Measurements from ENCODE around the gene VAMP3. TPM values are rescaled to one million over a fixed set of nuclear protein-coding genes. Genes with fewer than 3 reads are reported as not detected.

VAMP3 gene
- total and polyA plus RNA-seq, 7 donors: 35.0 to 71.6 (median 64.1) TPM

- no peak overlapping the region for H3K4me3 ChIP-seq
- no peaks in the 10 kb centered on the region for H3K27me3 ChIP-seq (ENCODE audit: insufficient read depth in 3 of 3, low read length in 2 of 3)
- no peaks in the 10 kb centered on the region for H3K4me1 ChIP-seq
- H3K9me3 ChIP-seq: no peaks in the 10 kb centered on the region
- WGBS, 3 donors: 76 to 84% (median 81%) methylated on average over 14 of the region's 14 CpGs
- intact Hi-C loops (cut with DNase I): no loop called here
- H3K27ac ChIP-seq: no peak overlapping the region
- DNase-seq: no peak
- no peak for ATAC-seq
- H3K36me3 ChIP-seq (ENCODE audit: insufficient read depth in 1 of 2, low read depth in 1 of 2): no peaks in the 10 kb centered on the region
- TF ChIP-seq, protein P1, sequence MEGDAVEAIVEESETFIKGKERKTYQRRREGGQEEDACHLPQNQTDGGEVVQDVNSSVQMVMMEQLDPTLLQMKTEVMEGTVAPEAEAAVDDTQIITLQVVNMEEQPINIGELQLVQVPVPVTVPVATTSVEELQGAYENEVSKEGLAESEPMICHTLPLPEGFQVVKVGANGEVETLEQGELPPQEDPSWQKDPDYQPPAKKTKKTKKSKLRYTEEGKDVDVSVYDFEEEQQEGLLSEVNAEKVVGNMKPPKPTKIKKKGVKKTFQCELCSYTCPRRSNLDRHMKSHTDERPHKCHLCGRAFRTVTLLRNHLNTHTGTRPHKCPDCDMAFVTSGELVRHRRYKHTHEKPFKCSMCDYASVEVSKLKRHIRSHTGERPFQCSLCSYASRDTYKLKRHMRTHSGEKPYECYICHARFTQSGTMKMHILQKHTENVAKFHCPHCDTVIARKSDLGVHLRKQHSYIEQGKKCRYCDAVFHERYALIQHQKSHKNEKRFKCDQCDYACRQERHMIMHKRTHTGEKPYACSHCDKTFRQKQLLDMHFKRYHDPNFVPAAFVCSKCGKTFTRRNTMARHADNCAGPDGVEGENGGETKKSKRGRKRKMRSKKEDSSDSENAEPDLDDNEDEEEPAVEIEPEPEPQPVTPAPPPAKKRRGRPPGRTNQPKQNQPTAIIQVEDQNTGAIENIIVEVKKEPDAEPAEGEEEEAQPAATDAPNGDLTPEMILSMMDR (IDR thresholded peaks at IDR 0.05): no peak
Measured at GRCh38 chr1:7727809-7728471, 43.2 kb upstream of the VAMP3 start.

- Histone ChIP-seq H3K4me1 (no peaks in the 10 kb centered on the region), H3K9me3 (no peaks in the 10 kb centered on the region), H3K4me3 (no peak overlapping the region), H3K27ac (no peak overlapping the region), H3K27me3 (ENCODE audit: insufficient read depth in 3 of 3, low read length in 2 of 3) (no peaks in the 10 kb centered on the region), H3K36me3 (ENCODE audit: insufficient read depth in 1 of 2, low read depth in 1 of 2) (no peaks in the 10 kb centered on the region)
- intact Hi-C loops (cut with DNase I): no loop called here
- no peak for DNase-seq
- ATAC-seq: no peak
- TF ChIP-seq, protein P1 (IDR thresholded peaks at IDR 0.05): no peak
- 95 to 98% (median 98%) methylated on average over 5 of the region's 5 CpGs for WGBS, 3 donors
Measured at GRCh38 chr1:7729761-7730160, 41.3 kb upstream of the VAMP3 start.

DNA sequence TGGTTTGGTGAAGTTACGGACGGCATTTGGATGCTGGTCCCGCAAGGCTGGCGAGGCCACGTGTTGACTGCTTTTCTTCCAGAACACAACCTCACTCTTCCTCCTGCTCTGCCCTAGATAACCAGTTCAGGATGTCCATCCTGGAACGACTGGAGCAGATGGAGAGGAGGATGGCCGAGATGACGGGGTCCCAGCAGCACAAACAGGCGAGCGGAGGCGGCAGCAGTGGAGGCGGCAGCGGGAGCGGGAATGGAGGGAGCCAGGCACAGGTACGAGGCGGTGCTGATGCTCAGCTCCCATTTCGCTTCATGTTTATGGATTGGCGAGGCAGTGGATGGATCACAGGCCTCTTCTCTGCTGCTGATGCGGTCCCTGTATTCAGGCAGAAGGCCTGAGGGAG lies 38.8 kb upstream of the VAMP3 start:
- WGBS, 3 donors: 90 to 91% (median 91%) methylated on average over 19 of the region's 19 CpGs
- H3K4me3 ChIP-seq: no peak overlapping the region
- TF ChIP-seq, protein P1 (IDR thresholded peaks at IDR 0.05): no peak
- DNase-seq (no peak), ATAC-seq (no peak)
- intact Hi-C loops (cut with DNase I): no loop called here
- H3K36me3 ChIP-seq (ENCODE audit: insufficient read depth in 1 of 2, low read depth in 1 of 2): peaks cover 0 to 2% of the 10 kb centered on the region in 2 donors
- H3K4me1 ChIP-seq: no peaks in the 10 kb centered on the region
- H3K27me3 ChIP-seq (ENCODE audit: insufficient read depth in 3 of 3, low read length in 2 of 3): no peaks in the 10 kb centered on the region
- H3K27ac ChIP-seq: no peak overlapping the region
- no peaks in the 10 kb centered on the region for H3K9me3 ChIP-seq

DNA sequence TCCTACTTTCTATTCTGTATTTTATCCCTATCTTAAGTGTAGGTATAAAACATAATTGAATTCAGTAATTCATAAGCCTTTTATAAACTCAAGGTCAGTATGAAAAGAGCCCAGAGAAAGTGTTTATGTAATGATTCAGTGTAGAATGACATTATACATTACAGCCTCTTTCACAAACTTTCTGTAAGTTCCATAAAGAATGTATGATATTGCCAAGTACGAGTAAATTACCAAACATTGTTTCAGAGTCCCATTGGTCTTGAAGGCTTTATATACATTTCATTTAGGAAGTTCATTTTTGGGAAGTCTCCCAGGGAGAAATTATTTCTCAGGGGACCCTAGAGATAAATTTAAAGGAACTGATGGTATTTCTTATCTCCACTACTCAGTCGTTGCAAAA lies 37.8 kb upstream of the VAMP3 start:
- ATAC-seq: no peak
- Histone ChIP-seq H3K36me3 (ENCODE audit: insufficient read depth in 1 of 2, low read depth in 1 of 2) (peaks cover 0 to 10% of the 10 kb centered on the region in 2 donors), H3K9me3 (no peaks in the 10 kb centered on the region), H3K4me1 (no peaks in the 10 kb centered on the region), H3K4me3 (no peak overlapping the region), H3K27ac (no peak overlapping the region), H3K27me3 (ENCODE audit: insufficient read depth in 3 of 3, low read length in 2 of 3) (no peaks in the 10 kb centered on the region)
- intact Hi-C loops (cut with DNase I): no loop called here
- 81 to 88% (median 86%) methylated on average over 2 of the region's 2 CpGs for WGBS, 3 donors
- no peak for DNase-seq
- TF ChIP-seq, protein P1 (IDR thresholded peaks at IDR 0.05): no peak

- no peak for ATAC-seq
- TF ChIP-seq, protein P1 (IDR thresholded peaks at IDR 0.05): no peak
- Histone ChIP-seq H3K4me1 (no peaks in the 10 kb centered on the region), H3K36me3 (ENCODE audit: insufficient read depth in 1 of 2, low read depth in 1 of 2) (peaks cover 0 to 12% of the 10 kb centered on the region in 2 donors), H3K27ac (no peak overlapping the region), H3K9me3 (no peaks in the 10 kb centered on the region), H3K27me3 (ENCODE audit: insufficient read depth in 3 of 3, low read length in 2 of 3) (no peaks in the 10 kb centered on the region), H3K4me3 (no peak overlapping the region)
- intact Hi-C loops (cut with DNase I): no loop called here
- no peak for DNase-seq
- 92 to 96% (median 93%) methylated on average over 6 of the region's 6 CpGs for WGBS, 3 donors
Measured at GRCh38 chr1:7738044-7738443, 33.1 kb upstream of the VAMP3 start.
